ENCODE results near the gene C11orf68. TPM values are rescaled to one million over a fixed set of nuclear protein-coding genes. Genes with fewer than 3 reads are reported as not detected.
"Not testable (repeated sequence)": the region's sequence is repeated elsewhere in the genome, so short reads cannot be mapped to it uniquely, and the experiment has no call there.

Gene C11orf68
- total and polyA plus RNA-seq, 5 donors from 2014 or later, result 21.6 to 90.7 (median 83.3) TPM

DNA sequence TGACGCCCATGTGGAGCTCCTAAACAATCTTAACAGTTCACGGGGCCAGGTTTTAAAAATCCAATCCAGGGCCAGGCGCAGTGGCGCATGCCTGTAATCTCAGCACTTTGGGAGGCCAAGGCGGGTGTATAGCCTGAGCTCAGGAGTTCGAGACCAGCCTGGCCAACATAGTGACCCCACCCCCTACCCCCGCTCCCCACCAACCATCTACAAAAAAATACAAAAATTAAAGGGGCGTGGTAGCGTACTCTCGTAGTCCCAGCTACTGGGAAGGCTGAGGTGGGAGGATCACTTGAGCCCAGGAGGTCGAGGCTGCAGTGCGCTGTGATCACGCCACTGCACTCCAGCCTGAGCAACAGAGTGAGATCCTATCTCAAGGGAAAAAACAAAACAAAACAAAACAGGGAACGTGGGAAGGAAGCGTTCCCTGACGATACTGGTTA is 42.0 kb upstream of the C11orf68 start:
- Histone ChIP-seq H3K36me3 (ENCODE audit: control insufficient read depth, insufficient read depth, low read length) (peaks cover 23% of the 10 kb centered on the region), H3K4me3 (ENCODE audit: low read depth, low read length) (peak overlapping the region; percentile 92), H3K27me3 (ENCODE audit: control insufficient read depth, insufficient read depth, low read length) (no peaks in the 10 kb centered on the region), H3K27ac (ENCODE audit: insufficient read depth, low read length, poor library complexity, severe bottlenecking) (peak overlapping the region; percentile 95), H3K9me3 (ENCODE audit: control insufficient read depth in 2 of 2, low read length in 2 of 2) (no peaks in the 10 kb centered on the region), H3K4me1 (ENCODE audit: control insufficient read depth, insufficient read depth, low read length, poor library complexity, severe bottlenecking) (peaks cover 45% of the 10 kb centered on the region)
- peak overlapping the region; percentile 98 to 99 (median 98) for H3K27ac Mint-ChIP-seq
- ATAC-seq (ENCODE audit: low read depth in 2 of 2) (no peak), DNase-seq (no peak)
- H3K4me1 Mint-ChIP-seq, result peaks cover 6 to 58% (median 31%) of the 10 kb centered on the region in 4 donors
- peaks cover 25% of the 10 kb centered on the region for H3K36me3 Mint-ChIP-seq
- H3K27me3 Mint-ChIP-seq, result peaks cover 4% of the 10 kb centered on the region
- no peaks in the 10 kb centered on the region for H3K9me3 Mint-ChIP-seq
- peak overlapping the region; percentile 95 to 99 (median 99) for H3K4me3 Mint-ChIP-seq

DNA sequence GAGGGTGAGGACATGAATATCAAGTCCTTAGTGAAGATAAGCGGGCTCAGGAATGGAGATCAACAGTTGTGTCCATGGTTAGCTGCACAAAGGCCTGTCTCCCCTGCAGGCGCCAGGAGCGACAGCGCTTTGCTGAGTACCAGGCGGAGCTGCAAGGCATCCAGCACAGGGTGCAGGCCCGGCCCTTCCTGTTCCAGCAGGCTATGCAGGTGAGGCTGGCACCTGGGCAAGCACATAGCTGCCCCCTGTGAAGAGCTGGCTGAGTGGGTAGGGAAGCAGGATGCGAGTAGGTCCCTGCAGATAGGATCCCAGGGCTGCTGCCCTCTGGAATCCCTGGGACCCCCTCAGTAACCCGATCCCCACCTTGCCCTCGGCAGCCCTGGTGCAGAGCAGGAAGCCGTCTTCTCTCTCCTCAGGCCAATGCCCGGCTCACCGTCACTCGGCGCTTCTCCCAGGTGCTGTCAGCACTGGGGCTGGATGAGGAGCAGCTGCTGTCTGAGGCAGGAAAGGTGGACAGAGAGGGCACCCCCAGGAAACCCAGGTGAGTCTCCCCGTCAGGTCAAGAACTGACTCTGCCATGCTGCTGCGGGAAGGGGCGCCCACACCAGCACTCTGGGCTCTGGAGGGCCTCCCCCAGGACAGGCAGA is 40.0 kb upstream of the C11orf68 start:
- Mint-ChIP-seq H3K27me3 (peaks cover 4% of the 10 kb centered on the region), H3K4me3 (peak overlapping the region in 2 of 4 donors; percentile 38 to 67), H3K27ac (peak overlapping the region in 1 of 3 donors; percentile 76), H3K4me1 (peaks cover 6 to 56% (median 28%) of the 10 kb centered on the region in 4 donors), H3K9me3 (no peaks in the 10 kb centered on the region), H3K36me3 (peaks cover 12% of the 10 kb centered on the region)
- H3K4me1 ChIP-seq (ENCODE audit: control insufficient read depth, insufficient read depth, low read length, poor library complexity, severe bottlenecking), result peaks cover 39% of the 10 kb centered on the region
- H3K4me3 ChIP-seq (ENCODE audit: low read depth, low read length), result no peak overlapping the region
- H3K27me3 ChIP-seq (ENCODE audit: control insufficient read depth, insufficient read depth, low read length), result no peaks in the 10 kb centered on the region
- H3K9me3 ChIP-seq (ENCODE audit: control insufficient read depth in 2 of 2, low read length in 2 of 2), result no peaks in the 10 kb centered on the region
- H3K36me3 ChIP-seq (ENCODE audit: control insufficient read depth, insufficient read depth, low read length), result peaks cover 3% of the 10 kb centered on the region
- no peak overlapping the region for H3K27ac ChIP-seq (ENCODE audit: insufficient read depth, low read length, poor library complexity, severe bottlenecking)
- no peak for DNase-seq
- no peak for ATAC-seq (ENCODE audit: low read depth in 2 of 2)

DNA sequence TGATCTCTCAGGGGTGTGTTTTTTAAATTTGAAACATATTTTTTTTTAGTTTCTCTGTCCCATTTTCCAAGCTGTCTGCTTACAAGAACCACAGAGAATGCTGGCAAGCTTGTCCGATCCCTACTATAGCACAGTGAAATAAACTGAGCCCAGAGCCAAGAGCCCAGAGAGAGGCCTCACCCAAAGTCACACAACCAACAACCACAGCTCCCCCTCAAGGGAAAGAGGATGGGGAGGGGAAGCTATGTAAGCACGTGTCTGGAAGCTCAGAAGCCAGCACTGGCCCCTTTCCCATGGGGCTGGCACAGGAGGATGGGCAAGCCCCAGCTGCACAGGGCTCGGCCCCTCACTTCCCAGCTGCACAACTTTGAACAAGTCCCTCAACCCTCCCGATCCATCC is 39.4 kb upstream of the C11orf68 start:
- ATAC-seq (ENCODE audit: low read depth in 2 of 2) (no peak), DNase-seq (no peak)
- Mint-ChIP-seq H3K27me3 (peaks cover 4% of the 10 kb centered on the region), H3K4me1 (peaks cover 6 to 50% (median 25%) of the 10 kb centered on the region in 4 donors), H3K36me3 (peaks cover 12% of the 10 kb centered on the region), H3K9me3 (no peaks in the 10 kb centered on the region), H3K27ac (peak overlapping the region in 2 of 3 donors; percentile 44 to 76), H3K4me3 (peak overlapping the region; percentile 3 to 72 (median 50))
- no peak overlapping the region for H3K27ac ChIP-seq (ENCODE audit: insufficient read depth, low read length, poor library complexity, severe bottlenecking)
- no peaks in the 10 kb centered on the region for H3K9me3 ChIP-seq (ENCODE audit: control insufficient read depth in 2 of 2, low read length in 2 of 2)
- H3K36me3 ChIP-seq (ENCODE audit: control insufficient read depth, insufficient read depth, low read length), result no peaks in the 10 kb centered on the region
- no peaks in the 10 kb centered on the region for H3K27me3 ChIP-seq (ENCODE audit: control insufficient read depth, insufficient read depth, low read length)
- H3K4me3 ChIP-seq (ENCODE audit: low read depth, low read length), result no peak overlapping the region
- H3K4me1 ChIP-seq (ENCODE audit: control insufficient read depth, insufficient read depth, low read length, poor library complexity, severe bottlenecking), result peaks cover 33% of the 10 kb centered on the region

DNA sequence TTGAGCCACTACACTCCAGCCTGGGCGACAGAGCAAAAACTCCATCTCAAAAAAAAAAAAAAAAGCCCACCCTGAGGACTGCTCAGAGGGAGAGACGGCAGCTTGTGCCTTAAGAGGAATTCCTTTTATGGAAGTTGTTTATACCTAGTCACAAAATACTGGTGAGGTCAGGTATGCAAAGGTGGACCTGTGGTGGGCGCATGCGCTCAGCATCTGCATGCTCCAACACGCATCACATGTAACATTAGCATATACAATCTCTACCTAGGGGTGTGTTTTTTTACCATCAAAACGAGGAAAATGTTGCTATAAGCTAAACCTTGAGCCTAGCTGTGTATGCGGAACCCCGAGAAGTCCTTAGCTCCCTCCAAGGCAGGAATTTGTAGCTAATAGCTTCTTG is 35.9 kb upstream of the C11orf68 start:
- no peak overlapping the region for H3K27ac ChIP-seq (ENCODE audit: insufficient read depth, low read length, poor library complexity, severe bottlenecking)
- no peaks in the 10 kb centered on the region for H3K9me3 Mint-ChIP-seq
- H3K27me3 Mint-ChIP-seq, result peaks cover 4% of the 10 kb centered on the region
- no peak overlapping the region for H3K4me3 ChIP-seq (ENCODE audit: low read depth, low read length)
- ATAC-seq (ENCODE audit: low read depth in 2 of 2) (no peak), DNase-seq (no peak)
- H3K4me3 Mint-ChIP-seq, result no peak overlapping the region
- H3K4me1 Mint-ChIP-seq, result peaks cover 6 to 26% (median 10%) of the 10 kb centered on the region in 4 donors
- no peaks in the 10 kb centered on the region for H3K36me3 Mint-ChIP-seq
- H3K27ac Mint-ChIP-seq, result no peak overlapping the region
- peaks cover 16% of the 10 kb centered on the region for H3K4me1 ChIP-seq (ENCODE audit: control insufficient read depth, insufficient read depth, low read length, poor library complexity, severe bottlenecking)
- H3K36me3 ChIP-seq (ENCODE audit: control insufficient read depth, insufficient read depth, low read length), result no peaks in the 10 kb centered on the region
- no peaks in the 10 kb centered on the region for H3K27me3 ChIP-seq (ENCODE audit: control insufficient read depth, insufficient read depth, low read length)
- H3K9me3 ChIP-seq (ENCODE audit: control insufficient read depth in 2 of 2, low read length in 2 of 2), result no peaks in the 10 kb centered on the region

DNA sequence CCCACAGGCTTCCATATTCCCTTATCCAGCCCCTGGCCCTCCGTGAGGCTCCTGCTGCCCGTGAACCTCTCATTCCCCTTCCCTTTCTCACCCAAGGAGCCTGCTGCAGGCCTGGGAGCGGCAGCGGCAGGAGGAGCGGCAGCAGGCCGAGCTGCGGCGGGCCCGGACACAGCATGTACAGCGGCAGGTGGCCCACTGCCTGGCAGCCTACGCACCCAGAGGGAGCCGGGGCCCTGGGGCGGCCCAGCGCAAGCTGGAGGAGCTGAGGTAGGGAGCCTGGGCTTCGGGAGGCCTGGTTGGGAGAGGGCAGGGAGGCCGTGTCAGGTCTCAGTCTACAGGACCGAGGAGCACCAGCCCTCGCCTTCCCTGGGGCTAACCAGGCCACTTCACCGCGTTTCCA is 34.6 kb upstream of the C11orf68 start:
- peaks cover 16% of the 10 kb centered on the region for H3K4me1 ChIP-seq (ENCODE audit: control insufficient read depth, insufficient read depth, low read length, poor library complexity, severe bottlenecking)
- Mint-ChIP-seq H3K4me1 (peaks cover 6 to 23% (median 10%) of the 10 kb centered on the region in 4 donors), H3K27me3 (peaks cover 9% of the 10 kb centered on the region), H3K27ac (no peak overlapping the region), H3K9me3 (no peaks in the 10 kb centered on the region), H3K4me3 (no peak overlapping the region), H3K36me3 (no peaks in the 10 kb centered on the region)
- no peak overlapping the region for H3K27ac ChIP-seq (ENCODE audit: insufficient read depth, low read length, poor library complexity, severe bottlenecking)
- no peak overlapping the region for H3K4me3 ChIP-seq (ENCODE audit: low read depth, low read length)
- H3K27me3 ChIP-seq (ENCODE audit: control insufficient read depth, insufficient read depth, low read length), result no peaks in the 10 kb centered on the region
- ATAC-seq (ENCODE audit: low read depth in 2 of 2) (no peak), DNase-seq (no peak)
- H3K9me3 ChIP-seq (ENCODE audit: control insufficient read depth in 2 of 2, low read length in 2 of 2), result no peaks in the 10 kb centered on the region
- H3K36me3 ChIP-seq (ENCODE audit: control insufficient read depth, insufficient read depth, low read length), result no peaks in the 10 kb centered on the region

DNA sequence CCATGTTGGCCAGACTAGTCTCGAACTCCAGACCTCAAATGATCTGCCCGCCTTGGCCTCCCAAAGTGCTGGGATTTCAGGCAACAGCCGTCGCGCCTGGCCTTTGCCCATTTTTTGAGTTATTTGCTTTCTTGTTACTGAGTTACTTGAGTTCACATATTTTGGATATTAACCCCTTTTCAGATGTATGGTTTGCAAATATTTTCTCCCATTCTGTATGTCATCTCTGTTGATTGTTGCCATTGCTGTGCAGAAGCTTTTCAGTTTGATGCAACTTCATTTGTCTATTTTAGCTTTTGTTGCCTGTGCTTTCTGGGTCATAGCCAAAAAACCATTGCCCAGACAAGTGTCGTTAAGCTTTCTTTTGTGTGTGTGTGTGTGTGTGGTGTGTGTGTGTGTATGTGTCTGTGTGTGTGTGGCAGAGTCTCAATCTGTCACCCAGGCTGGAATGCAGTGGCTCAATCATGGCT is 33.2 kb upstream of the C11orf68 start:
- Histone ChIP-seq H3K4me3 (ENCODE audit: low read depth, low read length) (no peak overlapping the region), H3K27ac (ENCODE audit: insufficient read depth, low read length, poor library complexity, severe bottlenecking) (no peak overlapping the region), H3K27me3 (ENCODE audit: control insufficient read depth, insufficient read depth, low read length) (no peaks in the 10 kb centered on the region), H3K4me1 (ENCODE audit: control insufficient read depth, insufficient read depth, low read length, poor library complexity, severe bottlenecking) (peaks cover 7% of the 10 kb centered on the region), H3K9me3 (ENCODE audit: control insufficient read depth in 2 of 2, low read length in 2 of 2) (no peaks in the 10 kb centered on the region), H3K36me3 (ENCODE audit: control insufficient read depth, insufficient read depth, low read length) (no peaks in the 10 kb centered on the region)
- H3K4me1 Mint-ChIP-seq, result peaks cover 6 to 14% (median 8%) of the 10 kb centered on the region in 4 donors
- no peak overlapping the region for H3K27ac Mint-ChIP-seq
- H3K36me3 Mint-ChIP-seq, result no peaks in the 10 kb centered on the region
- DNase-seq, result no peak
- H3K9me3 Mint-ChIP-seq, result no peaks in the 10 kb centered on the region
- peaks cover 9% of the 10 kb centered on the region for H3K27me3 Mint-ChIP-seq
- ATAC-seq (ENCODE audit: low read depth in 2 of 2), result no peak
- H3K4me3 Mint-ChIP-seq, result peak overlapping the region in 1 of 4 donors; percentile 87

DNA sequence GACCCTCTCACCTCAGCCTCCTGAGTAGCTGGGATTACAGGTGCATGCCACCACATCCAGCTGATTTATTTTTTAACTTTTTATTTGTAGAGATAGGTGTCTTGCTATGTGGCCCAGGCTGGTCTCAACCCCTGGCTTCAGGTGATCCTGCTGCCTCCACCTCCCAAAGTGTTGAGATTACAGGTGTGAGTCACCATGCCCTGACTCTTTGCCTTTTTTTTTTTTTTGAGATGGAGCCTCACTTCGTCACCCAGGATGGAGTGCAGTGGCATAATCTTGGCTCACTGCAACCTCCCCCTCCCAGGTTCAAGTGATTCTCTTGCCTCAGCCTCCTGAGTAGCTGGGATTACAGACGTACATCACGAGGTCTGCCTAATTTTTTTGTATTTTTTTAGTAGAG is 32.8 kb upstream of the C11orf68 start:
- H3K9me3 Mint-ChIP-seq; H3K9me3 ChIP-seq (ENCODE audit: control insufficient read depth in 2 of 2, low read length in 2 of 2); H3K27me3 Mint-ChIP-seq; H3K27me3 ChIP-seq (ENCODE audit: control insufficient read depth, insufficient read depth, low read length); H3K4me1 Mint-ChIP-seq; H3K27ac Mint-ChIP-seq; H3K4me3 ChIP-seq (ENCODE audit: low read depth, low read length); ATAC-seq (ENCODE audit: low read depth in 2 of 2); H3K4me1 ChIP-seq (ENCODE audit: control insufficient read depth, insufficient read depth, low read length, poor library complexity, severe bottlenecking); H3K27ac ChIP-seq (ENCODE audit: insufficient read depth, low read length, poor library complexity, severe bottlenecking); DNase-seq; H3K36me3 Mint-ChIP-seq; H3K36me3 ChIP-seq (ENCODE audit: control insufficient read depth, insufficient read depth, low read length): not testable (repeated sequence)
- peak overlapping the region in 1 of 4 donors; percentile 87 for H3K4me3 Mint-ChIP-seq

DNA sequence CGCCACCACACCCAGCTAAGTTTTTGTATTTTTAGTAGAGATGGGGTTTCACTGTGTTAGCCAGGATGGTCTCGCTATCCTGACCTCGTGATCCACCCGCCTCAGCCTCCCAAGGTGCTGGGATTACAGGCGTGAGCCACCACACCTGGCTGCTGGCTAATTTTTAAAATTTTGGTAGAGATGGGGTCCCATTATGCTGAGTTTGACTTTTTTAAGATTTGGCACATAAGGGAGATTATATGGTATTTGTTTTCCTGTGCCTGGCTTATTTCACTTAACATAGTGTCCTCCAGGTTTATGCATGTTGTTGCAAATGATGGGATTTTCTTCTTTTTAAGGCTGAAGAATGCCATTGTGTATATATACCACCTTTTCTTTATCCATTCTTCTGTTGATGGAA is 31.8 kb upstream of the C11orf68 start:
- not testable (repeated sequence) for H3K27me3 Mint-ChIP-seq; H3K36me3 Mint-ChIP-seq; H3K27ac ChIP-seq (ENCODE audit: insufficient read depth, low read length, poor library complexity, severe bottlenecking); H3K36me3 ChIP-seq (ENCODE audit: control insufficient read depth, insufficient read depth, low read length); DNase-seq; H3K27me3 ChIP-seq (ENCODE audit: control insufficient read depth, insufficient read depth, low read length); H3K4me3 Mint-ChIP-seq; H3K9me3 Mint-ChIP-seq; ATAC-seq (ENCODE audit: low read depth in 2 of 2); H3K9me3 ChIP-seq (ENCODE audit: control insufficient read depth in 2 of 2, low read length in 2 of 2); H3K4me1 Mint-ChIP-seq; H3K27ac Mint-ChIP-seq; H3K4me1 ChIP-seq (ENCODE audit: control insufficient read depth, insufficient read depth, low read length, poor library complexity, severe bottlenecking); H3K4me3 ChIP-seq (ENCODE audit: low read depth, low read length)

All from CD4-positive, CD25-positive, alpha-beta regulatory T cell (primary cell).